ENCODE results near the gene ZNF787. TPM values are rescaled to one million over a fixed set of nuclear protein-coding genes. Genes with fewer than 3 reads are reported as not detected.

The ZNF787 gene
- total RNA-seq, 1 experiment from 2014 or later = 54.6 TPM

- no peak overlapping the region for H2BK12ac ChIP-seq (ENCODE audit: insufficient read length, low read depth, low read length)
- H4K91ac ChIP-seq (ENCODE audit: insufficient read length, low read depth, low read length) = no peak overlapping the region
- no peak overlapping the region for H2BK5ac ChIP-seq (ENCODE audit: insufficient read length, low read length)
- no peak overlapping the region for H2BK120ac ChIP-seq (ENCODE audit: low read depth, low read length, poor library complexity, severe bottlenecking)
- no peaks in the 10 kb centered on the region for H3K9me3 ChIP-seq (ENCODE audit: control insufficient read depth, low read depth, low read length)
- no peak overlapping the region for H3K27ac ChIP-seq (ENCODE audit: insufficient read length, low read depth, low read length)
- H4K5ac ChIP-seq (ENCODE audit: insufficient read length, low read depth, low read length) = no peak overlapping the region
- H3K23ac ChIP-seq (ENCODE audit: insufficient read length, low read depth, low read length) = no peak overlapping the region
- peak overlapping the region; percentile 10 for H3K9ac ChIP-seq (ENCODE audit: extremely low read depth, insufficient read length, low read length)
- peaks cover 7% of the 10 kb centered on the region for H3K4me1 ChIP-seq (ENCODE audit: insufficient read depth, low read length)
- no peak overlapping the region for H3K4ac ChIP-seq (ENCODE audit: low read depth, low read length)
- no peak for DNase-seq
- H3K56ac ChIP-seq (ENCODE audit: insufficient read length, low read depth, low read length) = no peak overlapping the region
- no peaks in the 10 kb centered on the region; a peak in 1 of 5 replicates for H3K9me3 Mint-ChIP-seq
- H3K14ac ChIP-seq (ENCODE audit: insufficient read depth, low read length) = no peak overlapping the region
- TF ChIP-seq CTCF (conservative IDR thresholded peaks at IDR 0.05) = no peak
- H2BK20ac ChIP-seq (ENCODE audit: low read depth, low read length, poor library complexity, severe bottlenecking) = no peak overlapping the region
- H3K36me3 Mint-ChIP-seq (ENCODE audit: insufficient read depth in 1 of 3, low read depth in 3 of 3) = peaks cover 8 to 16% (median 11%) of the 10 kb centered on the region in 3 experiments; a peak in 6 of 7 replicates
- H3K79me2 ChIP-seq (ENCODE audit: insufficient read depth, low read length) = peaks cover 76% of the 10 kb centered on the region
- peaks cover 7% of the 10 kb centered on the region for H3K23me2 ChIP-seq (ENCODE audit: insufficient read length, low read depth, low read length, poor library complexity, severe bottlenecking)
- no peaks in the 10 kb centered on the region; the same call in 1 of the 2 replicates for H3K27me3 Mint-ChIP-seq (ENCODE audit: low read depth)
- WGBS (ENCODE audit: extremely low coverage, insufficient read length, low lambda C conversion rate) = no CpG with 5 or more reads among the region's 6 CpGs
- peak overlapping the region; percentile 25 to 63 (median 48); a peak in 4 of 7 replicates for H3K27ac Mint-ChIP-seq
- peaks cover 53 to 60% of the 10 kb centered on the region in 2 experiments for H3K4me1 Mint-ChIP-seq
- H4K8ac ChIP-seq (replicated peaks; ENCODE audit: insufficient read length, low read depth, low read length) = no peak overlapping the region
- no peak overlapping the region for H2AFZ ChIP-seq (ENCODE audit: low read length)
- H3K27me3 ChIP-seq (ENCODE audit: insufficient read depth, low read length) = no peaks in the 10 kb centered on the region
- peaks cover 8% of the 10 kb centered on the region for H3K79me1 ChIP-seq (ENCODE audit: insufficient read depth, low read depth, low read length, poor library complexity, severe bottlenecking)
- no peaks in the 10 kb centered on the region for H4K20me1 ChIP-seq (ENCODE audit: control insufficient read depth, insufficient read depth, insufficient read length)
- H2BK15ac ChIP-seq (ENCODE audit: low read depth, low read length) = no peak overlapping the region
- H2AK5ac ChIP-seq (ENCODE audit: insufficient read length, low read length) = no peak overlapping the region
- no peak overlapping the region for H3T11ph ChIP-seq (ENCODE audit: low read length)
- no peak overlapping the region; a peak in 1 of 5 replicates for H3K4me3 Mint-ChIP-seq
- no peak overlapping the region for H3K18ac ChIP-seq (ENCODE audit: insufficient read length, low read depth, low read length)
- H3K4me2 ChIP-seq (ENCODE audit: insufficient read depth, insufficient read length, low read length) = no peak overlapping the region
Observed at GRCh38 chr19:56116606-56117005, 4.5 kb downstream of the ZNF787 start.
